Suppressor macrophage (primary cell): Measurements from ENCODE around the gene LRMDA.
"Not testable (repeated sequence)": the region's sequence is repeated elsewhere in the genome, so short reads cannot be mapped to it uniquely, and the experiment has no call there.

Experiments
- DNase-seq, 4 experiments: peaks; one replicate each; pipeline ENCODE4 v3.0.0-alpha.2; 2020 to 2022

Gene LRMDA

DNA sequence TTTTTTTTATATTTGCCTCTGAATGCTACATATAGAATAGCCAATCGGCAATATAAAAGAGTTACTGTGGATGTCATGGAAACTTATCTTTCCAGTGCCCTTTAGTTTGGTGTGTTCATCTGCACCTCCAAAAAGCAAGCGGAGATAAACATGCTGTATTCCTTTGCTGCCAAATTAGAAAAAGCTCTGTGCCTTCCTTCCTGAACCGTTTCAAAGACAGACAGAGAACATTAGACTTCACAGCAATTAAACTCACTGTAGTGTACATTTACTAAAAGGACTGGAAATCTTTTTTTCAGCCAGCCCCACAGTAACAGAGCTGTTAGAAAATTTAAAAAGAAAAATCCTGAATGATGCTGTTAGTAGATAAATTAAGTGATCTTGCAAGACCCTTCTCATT, 707.5 kb downstream of the LRMDA start:
- no peak for DNase-seq

- no peak for DNase-seq
These were observed 708.0 kb downstream of the LRMDA start for GRCh38 chr10:76139431-76139830.

GRCh38 chr10:76141376-76141775, 710.0 kb downstream of the LRMDA start:
- DNase-seq: no peak

DNA sequence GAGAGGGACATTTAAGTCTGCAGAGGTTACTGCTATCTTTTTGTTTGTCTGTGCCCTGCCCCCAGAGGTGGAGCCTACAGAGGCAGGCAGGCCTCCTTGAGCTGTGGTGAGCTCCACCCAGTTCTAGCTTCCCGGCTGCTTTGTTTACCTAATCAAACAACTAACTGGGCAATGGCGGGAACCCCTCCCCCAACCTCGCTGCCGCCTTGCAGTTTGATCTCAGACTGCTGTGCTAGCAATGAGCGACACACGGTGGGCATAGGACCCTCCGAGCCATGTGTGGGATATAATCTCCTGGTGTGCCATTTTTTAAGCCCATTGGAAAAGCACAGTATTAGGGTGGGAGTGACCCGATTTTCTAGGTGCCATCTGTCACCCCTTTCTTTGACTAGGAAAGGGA, 716.8 kb downstream of the LRMDA start:
- DNase-seq: not testable (repeated sequence)

DNA sequence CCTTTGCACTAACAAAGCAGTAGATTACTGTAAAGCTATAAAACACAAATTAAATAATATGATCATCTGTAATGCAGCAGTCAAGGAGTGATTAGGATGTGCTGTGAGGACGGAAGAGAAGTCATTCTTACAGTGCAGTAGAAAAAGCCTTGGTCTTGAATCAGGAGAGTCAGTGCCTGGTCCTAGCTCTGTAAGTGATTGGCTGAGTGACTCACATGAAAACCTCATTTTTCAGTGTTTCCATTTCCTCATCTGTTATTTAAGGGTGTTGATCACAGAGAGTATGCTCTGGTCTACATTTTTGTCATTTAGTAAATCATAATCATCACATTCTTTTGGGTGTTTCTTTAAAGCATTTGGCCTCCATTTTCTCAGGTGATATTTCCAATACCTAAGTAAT, 717.8 kb downstream of the LRMDA start:
- DNase-seq: no peak

DNA sequence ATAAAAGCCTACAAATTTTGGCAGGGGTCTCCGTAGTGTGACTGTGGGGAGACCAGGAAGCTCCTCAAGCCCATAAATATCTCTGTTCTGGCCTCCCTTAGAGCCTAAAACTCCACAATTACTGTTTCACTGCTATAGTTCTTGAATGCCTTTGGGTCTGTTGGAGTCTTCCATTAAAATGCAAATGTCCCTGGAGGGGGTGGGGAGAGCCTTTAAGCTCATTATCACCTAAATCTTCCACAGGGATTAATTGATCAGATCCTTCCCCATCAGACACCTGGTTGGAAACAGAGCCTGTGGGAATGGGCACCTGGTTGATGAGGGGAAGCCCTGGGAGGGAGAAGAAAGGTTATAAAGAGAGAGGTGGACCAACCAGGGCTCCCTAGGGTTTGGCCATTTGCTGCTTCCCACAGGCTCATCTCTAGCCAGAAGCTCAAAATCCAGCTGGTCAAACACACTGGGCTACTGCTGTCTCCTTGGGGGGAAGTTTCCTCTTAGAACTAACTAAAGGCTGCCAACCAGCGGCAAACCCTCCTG, 718.2 kb downstream of the LRMDA start:
- no peak for DNase-seq

DNA sequence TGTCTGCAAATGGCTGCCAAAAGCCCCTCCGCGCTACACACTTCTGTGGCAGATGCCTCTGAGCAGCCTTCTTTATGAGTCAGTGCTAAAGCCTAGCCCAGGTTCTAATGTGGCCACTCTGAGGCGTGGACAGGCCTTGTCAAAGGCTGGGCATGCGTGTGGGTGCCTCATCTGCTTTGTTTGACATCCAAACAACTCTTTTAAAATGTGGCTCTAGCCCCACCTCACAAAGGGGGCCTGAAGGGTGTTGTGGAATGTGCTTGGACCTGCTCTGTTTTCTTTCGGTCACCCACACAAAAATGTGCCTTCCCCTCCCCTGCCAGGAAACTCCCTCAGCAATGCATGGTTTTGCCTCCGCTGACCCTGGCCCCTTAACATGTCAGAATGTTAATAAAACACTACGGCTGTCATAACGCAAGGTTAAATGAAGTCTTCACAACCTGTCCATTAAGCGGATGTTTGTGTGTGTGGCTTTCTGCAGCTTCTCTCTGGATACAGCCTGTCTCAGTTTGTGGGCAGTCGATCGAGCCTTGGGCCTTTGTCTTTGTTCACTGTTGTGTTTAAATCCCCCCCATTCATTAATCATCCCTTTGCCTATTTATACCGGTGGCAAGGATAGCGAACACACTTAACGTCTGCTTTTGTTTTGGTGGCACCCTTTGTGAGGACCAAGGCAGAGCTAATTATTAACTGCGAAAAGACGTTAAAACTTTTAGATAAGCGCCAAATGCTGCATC, 718.9 kb downstream of the LRMDA start:
- no peak for DNase-seq

DNA sequence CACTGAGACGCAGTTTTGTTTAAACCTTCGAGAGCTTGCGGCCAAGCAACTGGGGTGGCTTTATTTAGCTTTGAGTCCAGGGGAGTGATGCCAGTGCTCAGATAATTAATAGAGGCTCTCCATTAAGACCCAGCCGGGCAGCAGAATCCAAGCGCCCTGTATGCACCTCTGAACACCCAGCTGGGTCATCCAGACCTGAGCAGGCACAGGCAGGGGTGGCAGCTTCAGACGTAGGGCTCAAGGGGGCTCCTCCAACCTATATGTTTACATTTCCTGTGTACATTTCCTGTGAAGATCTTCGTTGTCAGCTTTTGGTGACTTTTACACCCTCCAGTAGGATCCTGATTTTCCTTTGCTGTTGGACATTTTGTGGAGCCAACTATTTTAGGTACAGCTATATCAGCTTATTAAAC, 719.5 kb downstream of the LRMDA start:
- no peak for DNase-seq

DNA sequence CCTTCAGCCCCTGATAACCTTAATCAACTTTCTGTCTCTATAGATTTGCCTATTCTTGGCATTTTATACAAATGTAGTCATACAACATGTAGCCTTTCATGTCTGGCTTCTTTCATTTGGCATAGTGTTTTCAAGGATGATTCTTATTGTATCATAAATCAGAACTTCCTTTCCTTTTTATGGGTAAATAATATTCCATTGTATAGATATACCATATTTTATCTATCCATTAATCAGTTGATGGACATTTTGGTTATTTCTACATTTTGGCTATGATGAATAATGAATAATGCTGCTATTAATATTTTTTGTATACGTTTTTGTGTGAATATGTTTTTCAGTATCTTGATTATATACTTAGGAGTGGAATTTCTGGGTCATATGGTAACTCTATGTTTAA, 720.8 kb downstream of the LRMDA start:
- DNase-seq: no peak

DNA sequence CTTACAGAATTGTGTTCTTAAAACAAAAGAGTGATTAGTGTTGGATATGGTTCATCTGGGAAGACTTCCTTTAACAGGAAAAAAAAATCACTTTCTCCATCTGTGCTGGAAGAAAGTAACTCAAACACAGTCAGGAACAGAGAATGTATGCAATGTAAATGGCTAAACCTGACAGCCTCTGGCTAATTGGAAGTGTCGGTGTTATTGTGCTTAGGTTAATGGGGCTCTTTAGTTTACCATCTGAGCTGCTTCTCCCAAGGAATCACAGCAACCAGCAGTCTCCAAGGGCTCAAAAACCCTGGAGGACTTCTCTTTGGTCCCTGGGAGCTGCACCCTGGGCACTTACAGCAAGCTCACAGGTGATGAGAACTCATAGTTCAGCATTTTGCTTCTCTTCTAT, 724.5 kb downstream of the LRMDA start:
- DNase-seq: no peak

DNA sequence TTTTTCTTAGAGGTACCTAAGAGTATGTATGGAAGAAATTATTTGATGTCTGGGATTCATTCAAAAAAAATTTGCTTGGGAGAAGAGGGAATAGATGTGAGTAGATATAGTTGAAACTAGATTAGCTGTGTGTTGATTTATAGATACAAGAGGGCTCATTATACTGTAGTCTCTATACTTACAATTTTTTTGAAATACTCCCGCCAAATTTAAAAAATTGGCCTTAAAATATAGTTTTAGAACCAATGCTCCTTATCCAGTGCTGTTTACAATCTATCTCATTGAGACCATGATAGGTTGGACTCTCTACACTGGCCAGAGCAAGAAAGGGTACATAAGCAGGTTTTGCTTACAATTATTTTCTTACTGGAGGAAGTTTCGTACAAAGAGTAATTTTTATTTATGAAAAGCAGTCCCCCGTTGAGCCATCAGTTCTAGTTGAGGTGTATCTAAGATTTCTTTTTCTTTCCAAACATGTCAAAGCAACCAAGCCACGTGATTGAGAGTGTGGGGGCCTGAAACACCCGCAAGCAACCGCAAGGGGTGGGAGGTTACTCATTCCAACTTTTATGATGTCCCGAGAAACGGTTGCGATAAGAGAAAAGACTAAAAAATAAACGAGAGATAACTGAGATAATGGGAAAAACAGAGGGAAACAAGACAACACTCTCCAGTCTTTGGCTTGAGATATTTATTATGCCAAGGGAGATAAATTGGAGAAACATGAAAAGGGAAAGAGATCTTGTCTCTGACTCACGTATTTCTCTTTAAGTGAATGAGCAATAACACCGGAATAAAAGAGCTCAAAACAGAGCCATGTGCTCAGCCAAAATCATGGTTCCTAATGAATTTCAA, 729.2 kb downstream of the LRMDA start:
- no peak for DNase-seq

DNA sequence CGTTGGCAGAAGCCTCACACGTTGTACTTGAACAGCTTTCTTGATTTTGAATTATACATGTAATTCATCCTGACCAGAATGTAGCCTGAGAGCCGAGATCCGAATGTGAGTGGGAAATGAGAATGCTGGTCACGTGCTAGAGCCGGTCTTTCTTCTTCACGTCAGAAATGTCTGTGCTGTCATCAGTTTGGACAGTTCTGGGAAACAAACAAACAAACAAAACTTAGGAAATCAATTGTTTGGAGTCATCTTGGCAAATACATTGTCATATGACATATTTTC, 729.8 kb downstream of the LRMDA start:
- DNase-seq: no peak

DNA sequence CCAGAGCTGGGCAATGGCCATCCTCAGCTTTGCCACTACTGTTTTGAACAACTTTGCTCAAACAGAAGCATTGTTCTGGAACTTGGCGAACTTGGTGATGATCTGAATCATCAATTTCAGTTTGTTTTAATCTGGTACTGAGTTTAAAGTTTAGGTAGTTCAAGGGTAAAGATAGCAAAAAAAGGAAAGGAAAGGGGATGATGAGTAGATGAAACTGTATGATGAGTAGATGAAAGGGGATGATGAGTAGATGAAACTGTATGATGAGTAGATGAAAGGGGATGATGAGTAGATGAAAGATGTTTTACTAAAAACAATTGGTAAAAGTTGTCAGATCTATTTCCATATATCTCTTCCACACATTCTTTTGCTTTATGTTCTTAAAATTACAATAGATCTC, 737.0 kb downstream of the LRMDA start:
- DNase-seq: no peak

DNA sequence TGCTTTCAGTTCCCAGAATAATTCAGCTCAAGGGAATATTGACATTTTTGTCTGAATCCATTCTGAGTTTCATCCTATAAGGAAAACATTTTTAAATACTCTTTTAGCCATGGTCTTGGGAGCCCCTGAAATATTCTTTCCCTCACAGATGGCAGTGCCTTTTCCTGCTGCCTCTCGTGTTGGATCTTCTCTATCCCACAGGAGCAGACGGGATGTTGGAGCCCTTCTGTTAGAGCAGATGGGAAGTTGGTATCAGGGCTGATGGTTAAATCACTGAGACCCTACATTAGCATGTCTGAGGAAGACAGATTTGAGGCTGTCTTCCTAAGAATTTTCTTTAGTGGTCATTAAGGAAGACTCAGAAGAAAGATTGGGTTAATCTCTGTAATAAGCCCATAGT, 737.8 kb downstream of the LRMDA start:
- no peak for DNase-seq

- no peak for DNase-seq
These were observed 740.6 kb downstream of the LRMDA start for GRCh38 chr10:76172020-76172419.

- DNase-seq: no peak
These were observed 744.2 kb downstream of the LRMDA start for GRCh38 chr10:76175533-76176165.

- no peak for DNase-seq
These were observed 744.7 kb downstream of the LRMDA start for GRCh38 chr10:76176166-76176550.

GRCh38 chr10:76177936-76178335, 746.5 kb downstream of the LRMDA start:
- no peak for DNase-seq

GRCh38 chr10:76178532-76179292, 747.3 kb downstream of the LRMDA start:
- DNase-seq: no peak

- no peak for DNase-seq
These were observed 748.4 kb downstream of the LRMDA start for GRCh38 chr10:76179806-76180205.

GRCh38 chr10:76184647-76185046, 753.2 kb downstream of the LRMDA start:
- no peak for DNase-seq

- no peak for DNase-seq
These were observed 754.3 kb downstream of the LRMDA start for GRCh38 chr10:76185471-76186301.
